AG10803 (cell line): ENCODE results near the gene ZC3H8.

Source experiments
- DNase-seq: peaks from one replicate; pipeline ENCODE4 v3.0.0; 2010; ENCODE audit warnings: low read depth
- H3K4me3 ChIP-seq: 2 replicates; pipeline ENCODE4 v1.5.1; 2011; ENCODE audit warnings: mild to moderate bottlenecking, low read length, control low read depth
- TF ChIP-seq, protein P1 (sequence below): conservative IDR thresholded peaks from 2 replicates; pipeline ENCODE4 v1.5.1; 2011; ENCODE audit warnings: mild to moderate bottlenecking, low read length, control low read depth, inconsistent platforms

Gene ZC3H8

DNA sequence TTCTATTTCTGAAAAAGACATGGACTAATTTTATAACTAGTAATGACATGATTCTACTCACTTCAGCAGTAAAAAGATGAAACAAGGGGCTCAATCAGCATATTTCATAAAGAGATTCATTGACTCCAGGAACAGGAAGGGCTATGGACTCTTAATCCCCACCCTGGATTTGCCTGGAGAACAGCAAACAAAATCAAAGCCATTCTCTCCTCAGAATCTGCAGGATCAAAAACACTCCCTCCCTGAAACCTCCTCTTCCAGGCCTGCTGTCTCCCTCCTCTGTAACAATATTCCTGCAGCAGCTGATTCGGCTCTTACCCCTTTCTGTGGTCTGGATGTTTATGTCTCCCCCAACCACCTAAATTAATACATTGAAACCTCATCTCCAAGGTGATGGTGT lies 57.0 kb downstream of the ZC3H8 start:
- no peak overlapping the region for H3K4me3 ChIP-seq
- TF ChIP-seq, protein P1, sequence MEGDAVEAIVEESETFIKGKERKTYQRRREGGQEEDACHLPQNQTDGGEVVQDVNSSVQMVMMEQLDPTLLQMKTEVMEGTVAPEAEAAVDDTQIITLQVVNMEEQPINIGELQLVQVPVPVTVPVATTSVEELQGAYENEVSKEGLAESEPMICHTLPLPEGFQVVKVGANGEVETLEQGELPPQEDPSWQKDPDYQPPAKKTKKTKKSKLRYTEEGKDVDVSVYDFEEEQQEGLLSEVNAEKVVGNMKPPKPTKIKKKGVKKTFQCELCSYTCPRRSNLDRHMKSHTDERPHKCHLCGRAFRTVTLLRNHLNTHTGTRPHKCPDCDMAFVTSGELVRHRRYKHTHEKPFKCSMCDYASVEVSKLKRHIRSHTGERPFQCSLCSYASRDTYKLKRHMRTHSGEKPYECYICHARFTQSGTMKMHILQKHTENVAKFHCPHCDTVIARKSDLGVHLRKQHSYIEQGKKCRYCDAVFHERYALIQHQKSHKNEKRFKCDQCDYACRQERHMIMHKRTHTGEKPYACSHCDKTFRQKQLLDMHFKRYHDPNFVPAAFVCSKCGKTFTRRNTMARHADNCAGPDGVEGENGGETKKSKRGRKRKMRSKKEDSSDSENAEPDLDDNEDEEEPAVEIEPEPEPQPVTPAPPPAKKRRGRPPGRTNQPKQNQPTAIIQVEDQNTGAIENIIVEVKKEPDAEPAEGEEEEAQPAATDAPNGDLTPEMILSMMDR: no peak
- no peak for DNase-seq

DNA sequence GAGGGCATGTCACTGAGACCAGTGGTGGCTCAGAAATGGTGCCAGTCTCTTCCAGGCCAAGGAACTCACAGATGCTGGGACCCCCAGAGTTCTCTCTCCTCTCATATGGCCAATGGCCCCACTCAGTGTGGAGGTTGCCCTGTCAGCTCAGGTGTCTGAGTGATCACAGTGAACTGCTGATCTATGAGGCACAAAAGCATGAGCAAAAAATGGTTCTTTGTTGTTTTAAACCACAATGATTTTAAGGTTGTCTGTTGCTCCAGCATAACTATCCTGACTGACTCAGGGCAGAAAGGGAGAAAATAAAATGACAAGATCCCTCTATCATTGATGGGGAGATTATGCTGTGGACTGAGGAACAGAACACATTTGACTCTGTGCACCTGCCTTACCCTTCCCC lies 58.9 kb downstream of the ZC3H8 start:
- TF ChIP-seq, protein P1: no peak
- no peak overlapping the region for H3K4me3 ChIP-seq
- DNase-seq: no peak

DNA sequence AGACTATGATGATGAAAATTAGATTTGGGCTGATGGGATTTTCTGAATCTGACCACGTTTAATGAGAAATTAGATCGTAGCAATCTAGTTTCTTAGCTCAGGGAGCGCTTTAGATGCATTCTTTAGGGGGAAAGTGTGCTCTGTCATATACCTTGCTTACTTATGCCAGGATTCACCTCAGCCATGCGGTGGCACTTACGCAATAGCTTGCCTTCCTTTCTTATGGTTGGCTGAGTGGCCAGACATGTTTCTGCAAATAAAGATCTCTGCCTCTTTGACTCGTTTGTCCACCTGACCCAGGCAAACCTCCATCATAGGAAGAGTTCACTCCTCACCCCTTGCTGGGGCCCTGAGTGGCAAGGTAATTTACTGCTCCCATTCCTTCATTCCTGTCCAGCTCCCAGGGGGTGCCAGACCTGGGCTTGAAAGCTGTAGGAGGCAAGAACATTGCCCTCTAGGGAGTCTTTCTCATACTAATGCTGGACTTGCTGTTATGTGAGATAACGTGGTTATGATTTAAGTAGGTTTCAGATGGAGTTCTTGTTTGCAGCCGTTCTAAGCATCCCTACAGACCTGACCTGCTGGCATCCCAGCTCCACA lies 59.6 kb downstream of the ZC3H8 start:
- no peak for DNase-seq
- no peak overlapping the region for H3K4me3 ChIP-seq
- TF ChIP-seq, protein P1: no peak

- TF ChIP-seq, protein P1: no peak
- H3K4me3 ChIP-seq: no peak overlapping the region
- DNase-seq: no peak
These were observed 60.4 kb downstream of the ZC3H8 start for GRCh38 chr2:112194482-112194881.

- DNase-seq: no peak
- TF ChIP-seq, protein P1: no peak
These were observed 60.8 kb downstream of the ZC3H8 start for GRCh38 chr2:112194028-112194427.

DNA sequence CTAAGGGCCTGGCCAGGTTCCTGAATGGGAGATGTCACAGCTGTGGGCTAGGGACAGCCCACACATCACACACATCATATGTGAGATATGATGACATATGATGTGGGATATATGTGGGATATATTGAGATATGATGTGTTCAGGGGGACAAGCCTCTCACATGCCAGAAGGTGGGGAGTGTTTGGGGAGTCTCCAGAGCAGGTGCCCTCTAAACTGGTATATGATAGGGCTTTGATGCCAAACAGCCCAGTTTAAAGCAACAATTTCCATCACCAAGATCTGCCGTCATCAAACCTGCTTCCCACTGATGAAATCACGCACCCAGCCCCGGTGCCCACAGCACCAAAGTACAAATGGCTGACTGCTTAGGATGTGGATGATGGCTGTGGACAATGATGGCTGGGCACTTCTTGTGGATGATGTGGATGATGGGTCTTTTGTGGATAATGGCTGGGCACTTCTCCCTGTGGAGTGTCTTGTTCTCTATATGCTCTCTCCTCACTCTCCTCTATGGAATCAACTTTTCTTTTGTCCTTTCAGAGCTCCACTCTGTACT lies 65.8 kb downstream of the ZC3H8 start:
- no peak for DNase-seq
- TF ChIP-seq, protein P1: no peak
- H3K4me3 ChIP-seq: no peak overlapping the region

More at GRCh38 chr2:112194028-112194427, 60.8 kb downstream of the ZC3H8 start:
- no peak overlapping the region for H3K4me3 ChIP-seq
